ENCODE measurements around the gene MRPL28. TPM values are rescaled to one million over a fixed set of nuclear protein-coding genes. Genes with fewer than 3 reads are reported as not detected.

The MRPL28 gene
- total and polyA plus RNA-seq, 2 experiments from 2014 or later = 242 to 290 TPM

GRCh38 chr16:360698-361336 lies 9.5 kb downstream of the MRPL28 start:
- Histone ChIP-seq H3K36me3 (no peaks in the 10 kb centered on the region), H3K27ac (no peak overlapping the region), H3K4me1 (ENCODE audit: low read depth) (no peaks in the 10 kb centered on the region), H3K9me3 (ENCODE audit: low read depth) (no peaks in the 10 kb centered on the region), H3K4me3 (no peak overlapping the region), H3K27me3 (no peaks in the 10 kb centered on the region)
- no peak for DNase-seq (ENCODE audit: low read depth in 1 of 2, low spot score in 1 of 2)
- TF ChIP-seq CTCF (IDR thresholded peaks at IDR 0.05; ENCODE audit: low read depth, low read length) = no peak

GRCh38 chr16:359871-360697 lies 10.3 kb downstream of the MRPL28 start:
- Histone ChIP-seq H3K27me3 (no peaks in the 10 kb centered on the region), H3K4me3 (no peak overlapping the region), H3K9me3 (ENCODE audit: low read depth) (no peaks in the 10 kb centered on the region), H3K4me1 (ENCODE audit: low read depth) (no peaks in the 10 kb centered on the region), H3K27ac (no peak overlapping the region), H3K36me3 (no peaks in the 10 kb centered on the region)
- TF ChIP-seq CTCF (IDR thresholded peaks at IDR 0.05; ENCODE audit: low read depth, low read length) = no peak
- no peak for DNase-seq (ENCODE audit: low read depth in 1 of 2, low spot score in 1 of 2)

- Histone ChIP-seq H3K4me1 (ENCODE audit: low read depth) (no peaks in the 10 kb centered on the region), H3K9me3 (ENCODE audit: low read depth) (no peaks in the 10 kb centered on the region), H3K4me3 (no peak overlapping the region), H3K27ac (no peak overlapping the region), H3K27me3 (no peaks in the 10 kb centered on the region), H3K36me3 (no peaks in the 10 kb centered on the region)
- no peak for TF ChIP-seq CTCF (IDR thresholded peaks at IDR 0.05; ENCODE audit: low read depth, low read length)
- no peak for DNase-seq (ENCODE audit: low read depth in 1 of 2, low spot score in 1 of 2)
These were observed 11.1 kb downstream of the MRPL28 start for GRCh38 chr16:359067-359763.

- no peaks in the 10 kb centered on the region for H3K4me1 ChIP-seq (ENCODE audit: low read depth)
- H3K27ac ChIP-seq = no peak overlapping the region
- DNase-seq (ENCODE audit: low read depth in 1 of 2, low spot score in 1 of 2) = no peak
- no peak overlapping the region for H3K4me3 ChIP-seq
- no peaks in the 10 kb centered on the region for H3K36me3 ChIP-seq
- no peak for TF ChIP-seq CTCF (IDR thresholded peaks at IDR 0.05; ENCODE audit: low read depth, low read length)
- no peaks in the 10 kb centered on the region for H3K9me3 ChIP-seq (ENCODE audit: low read depth)
- no peaks in the 10 kb centered on the region for H3K27me3 ChIP-seq
These were observed 13.6 kb downstream of the MRPL28 start for GRCh38 chr16:356741-357140.

- H3K4me3 ChIP-seq = no peak overlapping the region
- no peaks in the 10 kb centered on the region for H3K9me3 ChIP-seq (ENCODE audit: low read depth)
- no peak overlapping the region for H3K27ac ChIP-seq
- no peaks in the 10 kb centered on the region for H3K27me3 ChIP-seq
- DNase-seq (ENCODE audit: low read depth in 1 of 2, low spot score in 1 of 2) = no peak
- TF ChIP-seq CTCF (IDR thresholded peaks at IDR 0.05; ENCODE audit: low read depth, low read length) = no peak
- H3K36me3 ChIP-seq = no peaks in the 10 kb centered on the region
- no peaks in the 10 kb centered on the region for H3K4me1 ChIP-seq (ENCODE audit: low read depth)
These were observed 15.3 kb downstream of the MRPL28 start for GRCh38 chr16:354971-355461.
